Uterus (tissue), 4 donors: ENCODE measurements around the gene MDM4. TPM values are rescaled to one million over a fixed set of nuclear protein-coding genes. Genes with fewer than 3 reads are reported as not detected.

Experiments
- DNase-seq, 2 donors: peaks; one replicate each; pipeline ENCODE4 v3.0.0-alpha.2; 2019 to 2020
- H3K27ac ChIP-seq, 2 donors: fragments of 200-600 bp; sonication (generic); 1 replicate in 1 of 2; 2 replicates in 1 of 2; pipeline ENCODE4 v1.5.1; 2016 to 2018
- H3K27me3 ChIP-seq, 2 donors: fragments of 200-600 bp; sonication (generic); one replicate each; pipeline ENCODE4 v1.5.1; 2018 to 2019; ENCODE audit warnings: control low read depth in 1 of 2
- H3K36me3 ChIP-seq, 2 donors: fragments of 200-600 bp; sonication (generic); one replicate each; pipeline ENCODE4 v1.5.1; 2019; ENCODE audit warnings: control low read depth in 1 of 2
- H3K4me1 ChIP-seq, 2 donors: fragments of 200-600 bp; sonication (generic); one replicate each; pipeline ENCODE4 v1.5.1; 2018 to 2019; ENCODE audit warnings: control low read depth in 1 of 2
- H3K4me3 ChIP-seq, 2 donors: fragments of 200-600 bp; sonication (generic); 1 replicate in 1 of 2; 2 replicates in 1 of 2; pipeline ENCODE4 v1.5.1; 2018 to 2019; ENCODE audit warnings: mild to moderate bottlenecking in 1 of 2
- H3K9me3 ChIP-seq, 2 donors: fragments of 200-600 bp; sonication (generic); one replicate each; pipeline ENCODE4 v1.5.1; 2019; ENCODE audit warnings: control low read depth in 1 of 2
- POLR2A ChIP-seq, 2 donors: fragments of 450-650 bp; IDR thresholded peaks; one replicate each; pipeline ENCODE4 v1.6.1; 2016; ENCODE audit warnings: antibody characterized with exemption in 2 of 2, mild to moderate bottlenecking in 1 of 2, moderate library complexity in 1 of 2
- intact Hi-C: fragments of 100-400 bp; cut with DNase I; formaldehyde crosslinking; loops from one replicate; pipeline ENCODE4 v1.15.1; 2023; ENCODE audit warnings: low total_unique reads
- small RNA-seq: library from RNA; depleted of rRNA; stranded (forward); fragments of <200 nt; gene quantifications from one replicate; pipeline ENCODE3, GENCODE V24; 2016
- total RNA-seq, 4 donors: library from RNA; depleted of rRNA in 3 of 4; stranded (reverse); fragments of >200 nt in 3 of 4; gene quantifications; one replicate each; pipeline versions ENCODE4 v1.1.0 to v1.2.4, GENCODE V29; 2014 to 2023
- TF ChIP-seq, protein P1 (sequence below), 4 experiments: fragments of 200-600 bp in 2 of 4; fragments of 450-650 bp in 2 of 4; sonication (generic) in 2 of 4; IDR thresholded peaks; one replicate each; pipeline ENCODE4 v1.5.1; 2016 to 2019; ENCODE audit warnings: antibody characterized with exemption in 4 of 4, mild to moderate bottlenecking in 2 of 4, moderate library complexity in 1 of 4
- donor health status: DM: yes; HTN: yes; CAD: no.

MDM4 gene
- total RNA-seq, 4 donors from 2014 or later, result 31.0 to 141 (median 134) TPM

DNA sequence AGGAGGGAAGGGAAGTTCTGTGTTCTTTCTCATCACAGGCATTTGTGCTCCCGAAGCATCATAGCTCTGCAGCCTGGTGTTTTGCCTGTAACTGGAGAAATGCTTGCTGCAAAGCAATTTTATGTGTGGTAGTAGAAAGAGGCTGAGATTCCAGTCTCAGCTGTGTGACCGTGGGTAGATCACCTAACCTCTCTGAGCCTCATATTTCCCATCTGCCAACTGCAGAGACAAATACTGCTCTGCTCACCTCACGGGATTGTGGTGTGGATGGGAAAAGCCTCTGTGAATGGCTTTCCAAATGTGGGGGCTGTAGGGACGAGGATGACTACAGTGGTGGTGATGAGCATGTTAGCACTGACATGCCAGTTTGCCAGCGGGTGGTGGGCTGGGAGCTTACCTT, 84.0 kb downstream of the MDM4 start:
- no peaks in the 10 kb centered on the region for H3K36me3 ChIP-seq
- no peak overlapping the region for H3K4me3 ChIP-seq
- H3K4me1 ChIP-seq, result no peaks in the 10 kb centered on the region
- no peaks in the 10 kb centered on the region for H3K27me3 ChIP-seq
- H3K27ac ChIP-seq, result no peak overlapping the region
- DNase-seq, result no peak
- H3K9me3 ChIP-seq, result no peaks in the 10 kb centered on the region
- TF ChIP-seq POLR2A (IDR thresholded peaks at IDR 0.05), result no peak
- TF ChIP-seq, protein P1, sequence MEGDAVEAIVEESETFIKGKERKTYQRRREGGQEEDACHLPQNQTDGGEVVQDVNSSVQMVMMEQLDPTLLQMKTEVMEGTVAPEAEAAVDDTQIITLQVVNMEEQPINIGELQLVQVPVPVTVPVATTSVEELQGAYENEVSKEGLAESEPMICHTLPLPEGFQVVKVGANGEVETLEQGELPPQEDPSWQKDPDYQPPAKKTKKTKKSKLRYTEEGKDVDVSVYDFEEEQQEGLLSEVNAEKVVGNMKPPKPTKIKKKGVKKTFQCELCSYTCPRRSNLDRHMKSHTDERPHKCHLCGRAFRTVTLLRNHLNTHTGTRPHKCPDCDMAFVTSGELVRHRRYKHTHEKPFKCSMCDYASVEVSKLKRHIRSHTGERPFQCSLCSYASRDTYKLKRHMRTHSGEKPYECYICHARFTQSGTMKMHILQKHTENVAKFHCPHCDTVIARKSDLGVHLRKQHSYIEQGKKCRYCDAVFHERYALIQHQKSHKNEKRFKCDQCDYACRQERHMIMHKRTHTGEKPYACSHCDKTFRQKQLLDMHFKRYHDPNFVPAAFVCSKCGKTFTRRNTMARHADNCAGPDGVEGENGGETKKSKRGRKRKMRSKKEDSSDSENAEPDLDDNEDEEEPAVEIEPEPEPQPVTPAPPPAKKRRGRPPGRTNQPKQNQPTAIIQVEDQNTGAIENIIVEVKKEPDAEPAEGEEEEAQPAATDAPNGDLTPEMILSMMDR (IDR thresholded peaks at IDR 0.05), result no peak
- intact Hi-C loops, result no loop called here

GRCh38 chr1:204600968-204601367, 84.8 kb downstream of the MDM4 start:
- Histone ChIP-seq H3K9me3 (no peaks in the 10 kb centered on the region), H3K4me3 (no peak overlapping the region), H3K27ac (no peak overlapping the region), H3K4me1 (no peaks in the 10 kb centered on the region), H3K27me3 (no peaks in the 10 kb centered on the region), H3K36me3 (no peaks in the 10 kb centered on the region)
- DNase-seq, result no peak
- intact Hi-C loops, result no loop called here
- TF ChIP-seq POLR2A (IDR thresholded peaks at IDR 0.05), result no peak
- TF ChIP-seq, protein P1 (IDR thresholded peaks at IDR 0.05), result no peak

- Histone ChIP-seq H3K27ac (no peak overlapping the region), H3K4me3 (no peak overlapping the region), H3K27me3 (no peaks in the 10 kb centered on the region), H3K4me1 (no peaks in the 10 kb centered on the region), H3K36me3 (no peaks in the 10 kb centered on the region), H3K9me3 (no peaks in the 10 kb centered on the region)
- DNase-seq, result no peak
- intact Hi-C loops, result no loop called here
- TF ChIP-seq, protein P1 (IDR thresholded peaks at IDR 0.05), result no peak
- TF ChIP-seq POLR2A (IDR thresholded peaks at IDR 0.05), result no peak
Measured at GRCh38 chr1:204602111-204602579, 85.9 kb downstream of the MDM4 start.

DNA sequence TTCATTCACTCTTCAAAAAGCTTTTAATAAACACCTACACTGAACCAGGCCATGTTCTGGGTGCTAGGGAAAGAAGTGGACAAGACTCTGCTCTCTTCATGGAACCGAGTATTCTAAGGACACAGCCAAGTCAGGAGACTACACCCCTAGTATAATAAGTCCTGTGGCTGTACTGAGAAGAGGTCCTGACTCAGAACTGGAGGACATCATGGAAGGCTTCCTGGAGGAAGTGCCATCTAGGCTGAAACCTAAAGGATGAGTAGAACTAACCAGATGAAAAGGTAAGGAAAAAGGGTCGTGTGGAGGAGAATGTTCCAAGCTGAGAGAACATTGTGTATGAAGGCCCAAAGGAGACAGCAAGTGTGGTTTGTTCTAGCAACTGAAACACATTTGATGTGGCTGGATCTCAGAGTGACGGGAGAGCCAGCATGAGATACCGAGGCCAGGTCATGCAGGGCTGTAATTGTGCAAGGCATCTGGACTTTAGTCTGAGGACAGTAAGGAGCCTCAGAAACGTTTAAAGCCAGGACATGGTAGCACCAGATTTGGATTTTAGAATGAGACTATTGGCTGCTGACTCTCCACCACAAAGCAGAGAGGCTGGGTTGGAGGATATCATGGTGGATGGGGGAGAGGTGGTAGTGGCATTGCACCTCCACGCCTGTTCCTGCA, 86.8 kb downstream of the MDM4 start:
- no peaks in the 10 kb centered on the region for H3K4me1 ChIP-seq
- DNase-seq, result no peak
- intact Hi-C loops, result no loop called here
- no peaks in the 10 kb centered on the region for H3K27me3 ChIP-seq
- no peak for TF ChIP-seq POLR2A (IDR thresholded peaks at IDR 0.05)
- TF ChIP-seq, protein P1 (IDR thresholded peaks at IDR 0.05), result no peak
- no peaks in the 10 kb centered on the region for H3K36me3 ChIP-seq
- no peak overlapping the region for H3K4me3 ChIP-seq
- no peaks in the 10 kb centered on the region for H3K9me3 ChIP-seq
- H3K27ac ChIP-seq, result no peak overlapping the region

DNA sequence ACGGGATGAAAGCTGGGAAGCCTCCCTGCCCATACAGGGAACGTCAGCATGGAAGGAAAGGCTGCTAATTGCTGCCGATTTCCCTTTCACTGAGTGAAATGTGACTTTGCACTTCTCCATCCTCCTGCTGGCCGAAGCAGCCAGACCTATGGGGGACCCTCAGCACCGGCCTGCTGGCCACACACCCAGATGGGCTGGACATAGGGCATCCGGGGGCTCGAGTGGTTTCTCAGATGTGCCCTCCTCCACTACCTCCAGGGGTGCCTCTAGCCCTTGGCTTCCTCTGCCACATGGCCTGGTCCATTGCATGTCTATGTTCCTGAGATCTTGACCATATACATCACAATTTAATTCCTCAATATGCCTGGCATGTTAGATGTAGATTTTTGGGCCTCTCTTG, 89.6 kb downstream of the MDM4 start:
- H3K4me1 ChIP-seq, result no peaks in the 10 kb centered on the region
- intact Hi-C loops, result no loop called here
- H3K27ac ChIP-seq, result no peak overlapping the region
- no peaks in the 10 kb centered on the region for H3K9me3 ChIP-seq
- H3K27me3 ChIP-seq, result no peaks in the 10 kb centered on the region
- H3K4me3 ChIP-seq, result no peak overlapping the region
- DNase-seq, result no peak
- TF ChIP-seq, protein P1 (IDR thresholded peaks at IDR 0.05), result no peak
- TF ChIP-seq POLR2A (IDR thresholded peaks at IDR 0.05), result no peak
- H3K36me3 ChIP-seq, result no peaks in the 10 kb centered on the region

Small RNA genes lying within 50 kb of the gene (small RNA-seq; reads per million reads assigned to genes)
- 12.8 reads per million, percentile 90 among the genes with 10 or more reads in this experiment for gene RNA5SP74

Other genes with a start within 250 kb of the MDM4 start
- 10 to 100 TPM in 1 of 4 donors, 1 to 10 TPM in 3; 5.9 to 13.6 (median 8.4) TPM for gene PLEKHA6, start 156.5 kb upstream of the MDM4 start, total RNA-seq
- gene PPP1R15B, start 104.6 kb upstream of the MDM4 start, total RNA-seq, result 10 to 100 TPM; 20.5 to 58.9 (median 46.4) TPM
- gene PIK3C2B, start 21.6 kb upstream of the MDM4 start, total RNA-seq, result 10 to 100 TPM in 3 of 4 donors, 1 to 10 TPM in 1; 7.4 to 81.5 (median 38.3) TPM
- 1 to 10 TPM; 1.3 to 5.5 (median 3.9) TPM for gene LRRN2, start 169.3 kb downstream of the MDM4 start, total RNA-seq